Activated B cell treated with CpG ODN at 0.5 μM for 24 hours (primary cell): ENCODE data around the gene LMNA. TPM values are rescaled to one million over a fixed set of nuclear protein-coding genes. Genes with fewer than 3 reads are reported as not detected.

Experiments used
- ATAC-seq: fragments of 200-7000 bp; cut with Tn5 transposase; one replicate; pipeline ENCODE4 v1.10.0; 2021; ENCODE audit warnings: low read depth, mild to moderate bottlenecking, moderate library complexity
- CTCF ChIA-PET: fragments of 350-600 bp; sonication (Branson Sonifier 250); formaldehyde crosslinking; loops from one replicate; lab custom pipeline; 2021; ENCODE audit warnings: antibody characterized with exemption; lab: Charles Lee
- POLR2A ChIA-PET: fragments of 350-600 bp; sonication (Branson Sonifier 250); formaldehyde crosslinking; loops from one replicate; lab custom pipeline; 2021; ENCODE audit warnings: antibody characterized with exemption; lab: Charles Lee
- DNase-seq: peaks from one replicate; pipeline ENCODE4 v3.0.0; 2022
- H3K27ac Mint-ChIP-seq: one replicate; pipeline ENCODE4 v1.8.0; 2020; ENCODE audit warnings: mixed read lengths
- H3K27me3 Mint-ChIP-seq: one replicate; pipeline ENCODE4 v1.8.0; 2021; ENCODE audit warnings: mixed read lengths
- H3K36me3 Mint-ChIP-seq: one replicate; pipeline ENCODE4 v1.8.0; 2021; ENCODE audit warnings: low read depth, mixed read lengths
- H3K4me1 Mint-ChIP-seq: one replicate; pipeline ENCODE4 v1.8.0; 2021; ENCODE audit warnings: mixed read lengths
- H3K4me3 Mint-ChIP-seq: one replicate; pipeline ENCODE4 v1.8.0; 2020; ENCODE audit warnings: mild to moderate bottlenecking, mixed read lengths
- H3K9me3 Mint-ChIP-seq: one replicate; pipeline ENCODE4 v1.8.0; 2020; ENCODE audit warnings: mixed read lengths
- CTCF ChIP-seq: fragments of 200-600 bp; IDR thresholded peaks from one replicate; pipeline ENCODE4 v1.8.0; 2022; ENCODE audit warnings: antibody characterized with exemption, mild to moderate bottlenecking
- intact Hi-C: fragments of 100-400 bp; cut with micrococcal nuclease; formaldehyde crosslinking; loops from one replicate; pipeline ENCODE4 v1.15.1; 2024
- total RNA-seq: library from RNA; stranded (reverse); gene quantifications from 2 replicates; pipeline ENCODE4 v1.2.3, GENCODE V29; 2022

LMNA gene
- total RNA-seq, 1 donor from 2014 or later, result 47.5 TPM

GRCh38 chr1:156134716-156135435 is 20.4 kb downstream of the LMNA start:
- TF ChIP-seq CTCF, result no peak
- POLR2A ChIA-PET, result no interaction called here
- no peak for DNase-seq
- Mint-ChIP-seq H3K4me3 (no peak overlapping the region), H3K9me3 (no peaks in the 10 kb centered on the region), H3K27ac (no peak overlapping the region), H3K36me3 (peaks cover 19% of the 10 kb centered on the region), H3K4me1 (peaks cover 4% of the 10 kb centered on the region), H3K27me3 (peaks cover 6% of the 10 kb centered on the region)
- no peak for ATAC-seq
- CTCF ChIA-PET, result interaction anchor here (1.5 to 12.0 kb wide), 2 partner anchors 40 to 90 kb away, joined by 4 to 422 read pairs; no protein-coding TSS in a partner anchor
- intact Hi-C loops, result no loop called here

GRCh38 chr1:156135930-156136871 is 21.7 kb downstream of the LMNA start:
- Mint-ChIP-seq H3K9me3 (no peaks in the 10 kb centered on the region), H3K4me1 (no peaks in the 10 kb centered on the region), H3K36me3 (peaks cover 19% of the 10 kb centered on the region), H3K4me3 (no peak overlapping the region), H3K27ac (no peak overlapping the region), H3K27me3 (peaks cover 6% of the 10 kb centered on the region)
- ATAC-seq (no peak), DNase-seq (no peak)
- ChIA-PET CTCF (interaction anchor here (1.5 to 12.0 kb wide), 2 partner anchors 41 to 89 kb away, joined by 4 to 422 read pairs; no protein-coding TSS in a partner anchor), POLR2A (no interaction called here)
- intact Hi-C loops, result no loop called here
- TF ChIP-seq CTCF, result no peak

- Mint-ChIP-seq H3K27me3 (peaks cover 6% of the 10 kb centered on the region), H3K36me3 (peaks cover 19% of the 10 kb centered on the region), H3K4me1 (no peaks in the 10 kb centered on the region), H3K9me3 (no peaks in the 10 kb centered on the region), H3K27ac (no peak overlapping the region), H3K4me3 (no peak overlapping the region)
- ChIA-PET CTCF (no interaction called here), POLR2A (no interaction called here)
- no peak for TF ChIP-seq CTCF
- intact Hi-C loops, result no loop called here
- DNase-seq (no peak), ATAC-seq (no peak)
These were observed 22.5 kb downstream of the LMNA start for GRCh38 chr1:156136970-156137483.

GRCh38 chr1:156138458-156138867 is 24.0 kb downstream of the LMNA start:
- CTCF ChIA-PET, result no interaction called here

More at GRCh38 chr1:156138458-156138867, 24.0 kb downstream of the LMNA start:
- no peak for TF ChIP-seq CTCF
- peaks cover 6% of the 10 kb centered on the region for H3K27me3 Mint-ChIP-seq
- H3K27ac Mint-ChIP-seq, result no peak overlapping the region
- intact Hi-C loops, result no loop called here
- peaks cover 19% of the 10 kb centered on the region for H3K36me3 Mint-ChIP-seq
- H3K9me3 Mint-ChIP-seq, result no peaks in the 10 kb centered on the region
- ATAC-seq (no peak), DNase-seq (no peak)
- H3K4me3 Mint-ChIP-seq, result no peak overlapping the region
- POLR2A ChIA-PET, result no interaction called here
- no peaks in the 10 kb centered on the region for H3K4me1 Mint-ChIP-seq
